Raji (cell line): ENCODE measurements around the gene URB2.

Source experiments
- POLR2A ChIP-seq: IDR thresholded peaks from 2 replicates; pipeline ENCODE4 v1.6.1; 2011; ENCODE audit warnings: low read depth, low read length, control low read depth; ENCODE audit not compliant: insufficient read depth

The URB2 gene

DNA sequence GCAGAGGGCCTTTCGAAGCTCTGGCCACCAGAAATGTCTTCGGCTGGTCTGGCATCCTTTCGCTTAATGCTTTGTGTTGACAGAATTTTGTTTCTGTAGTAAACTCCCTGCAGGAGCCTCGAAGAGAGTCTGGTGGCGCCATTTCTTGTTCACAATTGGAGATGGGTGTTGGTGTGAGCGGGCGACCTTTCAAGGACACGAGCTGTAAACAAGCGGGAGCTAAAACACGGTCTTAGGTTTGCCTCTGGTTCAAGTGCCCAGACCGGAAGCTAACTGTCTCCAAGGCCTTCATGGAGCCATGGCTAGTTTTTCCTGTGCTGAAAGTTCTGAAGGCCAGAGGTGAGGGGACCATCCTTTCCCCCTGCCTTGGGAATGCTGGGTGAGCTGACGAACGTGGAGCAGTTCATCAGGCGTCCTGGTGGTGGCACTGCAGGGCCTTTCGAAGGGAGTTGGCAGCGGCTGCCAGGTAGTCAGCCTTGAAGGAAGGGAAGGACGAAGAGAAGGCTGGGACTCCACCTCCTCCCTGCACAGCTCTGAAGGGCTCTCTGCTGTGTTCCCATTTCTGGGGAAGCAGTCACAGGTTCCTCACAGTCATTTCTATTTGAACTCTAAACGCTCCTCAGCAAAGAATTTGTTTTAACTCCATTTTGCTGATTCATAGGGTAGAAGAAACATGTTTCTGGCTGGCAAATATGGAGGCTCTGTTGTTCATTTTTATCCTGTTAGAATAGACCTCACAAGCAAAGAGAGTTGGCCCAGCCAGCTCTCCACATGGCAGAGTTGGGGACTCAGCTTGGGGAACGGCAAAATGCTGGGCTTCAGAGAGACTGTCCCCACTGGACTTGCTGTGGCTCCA, 35.2 kb downstream of the URB2 start:
- no peak for TF ChIP-seq POLR2A

DNA sequence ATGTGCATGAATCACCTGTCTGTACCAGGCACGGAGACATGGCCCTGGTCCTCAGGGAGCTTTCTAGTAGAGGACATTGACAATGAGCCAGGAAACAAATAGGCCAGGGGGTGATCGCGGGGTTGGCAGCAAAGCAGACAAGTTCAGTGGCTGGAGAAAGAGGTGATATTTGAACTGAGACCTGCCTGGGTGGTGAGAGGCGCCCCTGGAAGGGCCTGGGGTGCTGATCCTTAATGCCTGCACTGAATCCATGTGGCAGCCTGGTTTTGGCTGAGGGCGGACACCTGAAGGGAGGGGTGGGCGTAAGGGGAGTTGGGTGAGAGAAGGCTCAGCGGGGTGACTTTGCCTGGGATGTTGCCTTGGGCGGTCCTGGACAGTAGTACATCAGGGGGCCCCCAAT, 35.9 kb downstream of the URB2 start:
- TF ChIP-seq POLR2A, result no peak

DNA sequence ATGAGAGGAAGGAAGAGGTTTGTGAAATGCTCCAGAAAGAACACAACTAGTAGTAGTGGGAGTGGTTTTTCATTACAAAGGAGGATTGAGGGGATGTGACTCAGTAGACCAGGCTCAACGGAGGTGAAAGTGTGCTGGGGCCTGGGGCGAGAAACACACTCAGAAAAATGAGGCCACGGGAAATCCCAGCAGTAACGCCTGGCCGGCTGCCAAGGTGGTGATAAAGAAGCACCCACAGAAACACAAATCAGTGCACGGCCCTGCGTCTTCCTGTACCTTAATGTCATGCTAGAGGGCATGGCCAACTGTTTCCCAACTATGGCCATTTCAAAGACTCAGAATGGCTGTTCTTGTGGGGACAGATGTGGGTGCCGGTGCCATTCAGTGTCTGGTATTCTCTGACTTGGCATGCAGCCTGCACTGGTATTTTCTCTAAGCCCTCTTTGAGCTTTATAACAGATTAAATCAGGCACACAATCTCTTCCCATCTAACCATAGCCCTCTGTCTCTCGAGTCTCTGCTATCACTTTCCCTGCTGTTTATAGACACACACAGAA, 38.2 kb downstream of the URB2 start:
- no peak for TF ChIP-seq POLR2A

DNA sequence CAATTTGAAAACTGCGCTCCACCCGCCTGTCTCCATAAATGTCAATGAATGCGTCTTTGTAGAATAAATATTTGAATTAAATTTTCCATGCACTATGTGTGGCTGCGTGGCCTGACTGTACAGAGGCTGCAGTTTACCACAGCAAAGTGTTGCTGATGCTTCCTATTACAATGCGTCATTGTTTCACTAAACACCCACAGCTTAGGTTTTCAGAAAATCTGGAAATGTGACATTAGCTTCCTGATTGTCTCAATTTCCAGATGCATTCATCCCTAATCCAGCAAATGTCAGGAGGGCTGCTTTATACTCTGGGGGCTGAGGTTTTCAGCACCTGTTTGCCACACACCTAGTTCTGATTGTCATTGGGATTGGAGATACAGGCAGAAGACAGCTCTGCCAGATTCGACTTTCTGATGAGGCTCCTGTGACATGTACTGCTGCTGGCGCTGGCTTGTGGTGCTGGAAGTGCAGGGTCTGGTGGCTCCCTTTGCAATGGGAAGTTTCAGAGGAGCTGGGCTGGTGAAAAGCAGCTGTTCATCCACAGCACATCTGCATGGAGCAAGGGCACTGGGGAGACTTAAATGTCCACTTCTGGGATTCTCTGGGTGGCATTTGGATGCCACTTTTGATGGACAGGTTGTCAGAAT, 40.0 kb downstream of the URB2 start:
- TF ChIP-seq POLR2A, result no peak

DNA sequence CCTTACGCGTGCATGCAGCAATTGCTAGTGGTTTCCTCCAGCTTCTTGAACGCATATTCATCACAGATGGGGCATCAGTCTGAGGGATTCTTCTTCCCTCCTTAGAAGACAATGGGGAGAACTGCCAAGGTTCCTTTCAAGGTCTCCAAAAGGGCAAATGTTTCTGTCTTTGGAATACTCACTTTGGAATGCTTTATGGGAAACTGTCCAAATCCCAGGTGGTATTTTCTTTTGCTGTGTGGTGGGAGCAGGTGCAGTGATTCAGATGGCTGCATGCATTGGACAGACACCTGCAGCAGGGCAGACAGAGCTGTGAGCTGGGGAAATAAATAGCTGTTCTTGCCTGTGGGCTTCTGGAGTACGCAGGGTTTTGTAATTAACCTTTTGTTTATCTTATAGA, 40.5 kb downstream of the URB2 start:
- TF ChIP-seq POLR2A, result no peak

DNA sequence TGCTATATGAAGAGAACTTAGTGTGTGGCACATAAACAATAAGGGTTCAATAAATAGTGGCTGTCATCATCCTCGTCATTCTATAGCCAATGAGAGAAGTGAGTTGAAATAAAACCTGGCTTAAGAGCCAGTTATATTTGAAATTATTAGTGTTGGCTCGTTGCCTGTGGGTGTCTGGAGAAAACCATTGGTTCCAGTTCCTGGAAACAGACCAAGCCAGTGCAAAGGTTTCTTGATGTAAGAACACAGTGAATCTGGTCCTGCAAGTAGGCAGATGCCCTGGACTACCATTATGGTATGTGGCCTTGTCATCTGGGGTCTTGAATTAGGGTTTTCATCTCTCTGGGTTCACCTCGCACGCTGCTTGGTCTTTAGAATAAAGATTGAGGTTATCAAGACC, 43.3 kb downstream of the URB2 start:
- no peak for TF ChIP-seq POLR2A

DNA sequence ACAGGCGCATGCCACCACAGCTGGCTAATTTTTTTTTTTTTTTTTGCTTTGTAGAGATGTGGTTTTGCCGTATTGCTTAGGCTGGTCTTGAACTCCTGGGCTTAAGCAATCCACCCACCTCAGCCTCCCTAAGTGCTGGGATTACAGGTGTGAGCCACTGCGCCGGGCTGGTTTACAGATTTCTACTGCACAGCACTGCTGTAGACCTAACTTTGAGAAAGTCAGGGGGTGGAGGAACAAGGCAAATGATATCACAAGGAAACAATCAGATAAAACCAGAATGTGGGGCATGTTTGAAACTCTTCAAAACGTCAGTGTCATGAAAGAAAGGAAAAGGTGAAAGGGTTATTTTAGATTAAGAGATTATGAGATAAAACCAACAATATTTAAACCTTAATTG, 45.3 kb downstream of the URB2 start:
- TF ChIP-seq POLR2A, result no peak

DNA sequence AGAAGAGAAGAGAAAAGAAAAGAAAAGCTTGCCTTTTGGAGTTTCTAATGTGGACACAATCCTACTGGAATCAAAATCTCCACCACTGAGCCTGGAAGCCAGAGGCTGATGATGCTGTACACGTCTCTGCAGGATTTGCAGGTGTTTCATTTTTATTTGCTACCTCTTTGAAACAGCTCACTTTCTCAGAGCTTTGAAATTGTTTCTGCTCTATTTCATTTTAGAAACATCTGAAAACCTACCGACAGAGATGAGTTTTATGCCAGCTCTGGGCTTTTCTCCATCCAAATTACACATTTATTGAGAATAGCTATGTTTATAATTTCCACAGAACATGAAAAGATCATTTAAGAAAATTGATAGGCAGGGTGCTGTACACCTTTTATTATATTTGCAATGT, 46.2 kb downstream of the URB2 start:
- no peak for TF ChIP-seq POLR2A

DNA sequence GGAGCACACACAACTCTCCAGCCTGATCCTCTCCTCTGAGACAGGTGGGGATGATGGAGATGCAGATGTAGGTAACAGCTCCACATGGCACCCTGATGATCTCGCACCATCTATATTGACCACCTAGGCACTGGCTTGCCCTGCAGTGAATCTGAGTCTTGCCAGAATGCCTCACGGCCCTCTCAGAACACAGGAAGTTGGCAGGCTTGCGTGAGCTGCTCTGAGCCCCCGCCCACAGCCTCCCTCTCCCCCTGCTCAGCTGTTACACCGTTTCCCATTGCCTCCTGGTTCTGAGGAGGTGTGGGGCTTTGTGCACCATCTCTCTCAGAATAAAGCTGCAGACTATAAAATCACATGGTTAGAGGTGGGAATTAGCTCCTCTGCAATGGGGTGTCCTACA, 48.0 kb downstream of the URB2 start:
- TF ChIP-seq POLR2A, result no peak

DNA sequence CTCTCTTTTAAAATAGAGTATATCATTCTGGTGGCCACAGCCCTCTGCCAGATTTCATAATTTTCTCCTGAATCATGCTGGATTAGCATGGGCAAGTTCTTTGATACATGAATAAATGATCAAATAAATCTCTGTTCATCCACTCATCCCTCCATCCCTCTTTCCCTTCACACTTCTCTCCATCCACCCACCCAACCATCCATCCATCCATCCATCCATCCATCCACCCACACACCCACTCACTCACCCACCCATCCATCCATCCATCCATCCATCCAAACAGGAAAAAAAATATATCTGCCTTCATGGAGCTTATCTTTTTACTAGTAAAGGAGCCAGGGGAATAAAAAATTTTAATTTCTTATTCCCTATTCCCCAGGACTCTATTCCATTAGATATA, 49.3 kb downstream of the URB2 start:
- TF ChIP-seq POLR2A, result no peak

DNA sequence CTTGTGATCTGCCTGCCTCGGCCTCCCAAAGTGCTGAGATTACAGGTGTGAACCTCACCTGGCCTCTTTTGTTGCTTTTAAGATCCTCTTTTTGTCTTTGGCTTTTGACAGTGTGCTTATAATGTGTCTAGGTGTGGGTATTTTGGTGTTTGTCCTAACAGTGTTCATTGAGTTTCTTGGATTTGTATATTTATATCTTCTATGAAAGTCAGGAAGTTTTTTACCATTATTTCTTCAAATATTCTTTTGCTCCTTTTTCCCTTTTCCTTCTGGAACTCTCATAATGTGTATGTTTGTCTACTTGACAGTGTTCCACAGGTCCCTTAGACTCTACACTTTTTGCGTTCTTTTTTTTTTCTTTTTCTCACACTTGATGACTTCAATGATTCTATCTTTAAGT, 59.1 kb downstream of the URB2 start:
- no peak for TF ChIP-seq POLR2A

DNA sequence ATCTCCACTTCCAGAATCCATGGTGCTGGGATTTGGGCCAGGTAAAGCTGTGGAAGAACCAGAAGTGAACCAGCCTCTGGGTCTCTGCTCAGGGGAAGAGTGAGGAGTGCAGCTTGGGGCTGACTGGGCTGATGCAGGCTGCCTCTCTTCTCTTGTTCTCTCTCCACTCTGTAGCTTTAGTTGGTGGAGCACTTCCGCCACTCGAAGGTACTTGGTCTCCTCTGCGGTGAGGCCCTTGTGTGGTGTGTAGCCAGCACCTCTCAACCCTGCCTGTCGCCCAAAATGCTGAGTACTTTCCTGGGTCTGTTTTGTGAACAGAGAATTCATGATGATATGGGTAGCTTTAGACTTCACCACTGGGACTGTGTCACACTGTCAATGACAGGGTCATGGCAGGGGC, 63.2 kb downstream of the URB2 start:
- TF ChIP-seq POLR2A, result no peak

DNA sequence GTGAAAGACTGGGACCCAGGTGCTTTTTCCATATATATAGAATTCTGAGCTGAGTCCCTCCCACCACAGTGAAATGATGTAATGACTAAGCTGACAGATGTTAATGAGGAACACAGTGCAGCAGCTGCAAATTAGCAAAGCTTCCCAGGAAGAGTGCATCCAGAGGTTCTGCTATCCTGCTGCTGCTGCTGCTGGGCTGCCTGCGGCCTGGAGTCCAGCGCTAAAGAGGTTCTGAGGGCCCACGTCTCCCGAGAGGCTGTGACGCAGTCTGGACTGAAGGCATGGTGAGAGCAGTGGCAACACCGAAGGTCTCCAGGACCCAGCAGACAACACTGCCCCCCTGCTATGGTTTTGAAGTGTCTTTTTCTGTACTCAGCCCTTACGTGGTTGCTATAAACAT, 63.9 kb downstream of the URB2 start:
- TF ChIP-seq POLR2A, result no peak

DNA sequence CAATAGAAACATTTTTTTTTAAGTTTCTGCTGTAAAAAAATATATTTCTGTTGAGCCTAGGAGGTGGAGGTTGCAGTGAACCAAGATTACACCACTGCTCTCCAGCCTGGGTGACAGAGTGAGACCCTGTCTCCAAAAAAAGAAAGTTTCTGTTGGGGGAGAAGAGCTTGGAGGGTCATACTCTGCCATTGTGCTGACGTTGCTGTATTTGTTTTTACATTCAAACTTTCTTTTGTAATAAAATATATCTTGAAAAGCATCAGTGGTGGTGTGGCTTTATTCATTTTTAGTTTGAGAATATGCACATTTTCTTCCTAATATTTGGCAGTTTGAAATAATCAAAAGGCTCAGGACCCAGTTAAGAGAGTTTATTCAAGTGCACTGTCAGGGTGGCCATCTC, 64.6 kb downstream of the URB2 start:
- no peak for TF ChIP-seq POLR2A

DNA sequence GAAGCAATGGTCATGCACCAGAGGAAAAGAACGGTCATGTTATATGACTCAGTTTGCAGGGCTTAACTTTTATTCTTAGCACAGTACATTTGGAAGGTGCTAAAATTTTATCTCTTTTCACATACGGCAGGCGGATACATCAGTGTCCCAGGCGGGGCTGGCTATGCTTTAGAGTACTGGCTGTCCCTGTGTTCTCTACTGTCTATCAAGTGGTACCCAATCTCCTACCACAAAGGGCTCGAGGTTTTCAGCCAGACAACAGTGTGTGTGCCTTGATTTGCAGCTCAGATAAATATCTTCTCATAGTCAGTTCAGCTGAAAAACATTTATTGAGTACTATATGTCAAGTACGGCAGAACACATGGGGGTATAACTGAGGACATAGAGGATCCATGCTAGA, 65.3 kb downstream of the URB2 start:
- no peak for TF ChIP-seq POLR2A
